Heart right ventricle (tissue), 16 donors: ENCODE data around the gene ZNF425. TPM values are rescaled to one million over a fixed set of nuclear protein-coding genes. Genes with fewer than 3 reads are reported as not detected.

Experiments
- ATAC-seq, 8 donors: fragments of 200-7000 bp; cut with Tn5 transposase; one replicate each; pipeline ENCODE4 v1.9.1; 2020; ENCODE audit warnings: mild to moderate bottlenecking in 8 of 8, moderate library complexity in 8 of 8, moderate number of reproducible peaks in 1 of 8
- DNase-seq, 2 donors: peaks; one replicate each; pipeline ENCODE4 v3.0.0-alpha.2; 2020
- H3K27ac ChIP-seq, 10 donors: fragments of 200-600 bp; sonication (generic) in 2 of 10; one replicate each; pipeline versions ENCODE4 v1.5.0 to v1.8.0; 2020 to 2022; ENCODE audit warnings: mild to moderate bottlenecking in 3 of 10
- H3K27me3 ChIP-seq, 7 donors: fragments of 200-600 bp; one replicate each; pipeline ENCODE4 v1.8.0; 2021 to 2022; ENCODE audit warnings: mild to moderate bottlenecking in 2 of 7
- H3K36me3 ChIP-seq, 9 donors: fragments of 200-600 bp; sonication (generic) in 1 of 9; one replicate each; pipeline versions ENCODE4 v1.5.0 to v1.8.0; 2020 to 2022; ENCODE audit warnings: mild to moderate bottlenecking in 2 of 9
- H3K4me1 ChIP-seq, 9 donors: fragments of 200-600 bp; sonication (generic) in 1 of 9; one replicate each; pipeline versions ENCODE4 v1.5.0 to v1.8.0; 2020 to 2022; ENCODE audit warnings: mild to moderate bottlenecking in 4 of 9
- H3K4me3 ChIP-seq, 10 donors: fragments of 200-600 bp; sonication (generic) in 2 of 10; one replicate each; pipeline versions ENCODE4 v1.5.0 to v1.8.0; 2020 to 2022; ENCODE audit warnings: mild to moderate bottlenecking in 7 of 10, moderate library complexity in 2 of 10
- H3K9me3 ChIP-seq, 11 donors: fragments of 200-600 bp in 10 of 11; sonication (generic) in 2 of 11; one replicate each; pipeline versions ENCODE4 v1.5.0 to v1.8.0; 2013 to 2022; ENCODE audit warnings: mild to moderate bottlenecking in 2 of 11, control low read depth in 1 of 11, moderate library complexity in 1 of 11
- WGBS, 2 donors: extraction: QIAGEN DNeasy Blood & Tissue Kit; methylation state at CpG; one replicate each; pipeline ENCODE4 v1.1.7; 2013; ENCODE audit warnings: inconsistent platforms in 1 of 2; 5-methylcytosine and 5-hydroxymethylcytosine counted together
- intact Hi-C, 10 donors: fragments of 100-400 bp; cut with DNase I; formaldehyde crosslinking; loops; one replicate each; pipeline versions ENCODE4 v1.11.1 to v1.14.2; 2022
- polyA plus RNA-seq, 2 donors: library from polyadenylated mRNA; stranded (reverse); fragments of 200-250 nt; gene quantifications; one replicate each; pipeline ENCODE4 v1.2.3, GENCODE V29; 2013
- total RNA-seq, 10 donors: library from RNA; stranded (reverse); fragmentation: NEBNext Ultra II Directional in 3 of 10; extraction: Animal tissue kit (Norgen Biotek cat#: 25700) in 3 of 10; gene quantifications; one replicate each; pipeline versions ENCODE4 v1.2.1 to v1.2.4, GENCODE V29; 2021 to 2023
- TF ChIP-seq, protein P1 (sequence below), 9 donors: fragments of 200-600 bp; sonication (generic) in 2 of 9; IDR thresholded peaks; one replicate each; pipeline versions ENCODE4 v1.5.0 to v1.8.0; 2021 to 2022; ENCODE audit warnings: antibody characterized with exemption in 9 of 9, mild to moderate bottlenecking in 5 of 9, moderate library complexity in 1 of 9
- donor health status: Arrhythmogenic right ventricular cardiomyopathy.
- donor health status: ischemic (EF 13 %, LVEDD 7.1; RV severe dilation, severe dysfunction).
- donor health status: healthy with polysubstance abuse.
- donor health status: DM: no; HTN: yes; CAD: no.
- donor health status: DM: no; HTN: no; CAD: no.
- donor health status: ischemic (EF 25% LVEDD 6.9; RV normal size, moderate dysfunction).
- donor health status: ischemic (EF 25% LVEDD 5.7; RV mildly dilated, moderate dysfunction).
- donor health status: healthy.
- donor health status: DM: yes; HTN: yes; CAD: no.
- donor health status: Ischemic cardiomyopathy.
- donor health status: ischemic (EF 35%, LVEDD 5.7; RV mildly dilated, moderate dysfunction).
- donor health status: nonischemic (EF 11% LVEDD 7.7; RV severe dilation, severe dysfunction).
- donor health status: DM: yes; HTN: yes; CAD: no.
- donor health status: PGD.
- donor health status: ischemic (EF 29% LVEDD 5.4; RV normal size, mild dysfunction).
- donor health status: nonischemic (EF 23%, LVEDD 6.1; RV moderate dilation, normal function).

Gene ZNF425
- total and polyA plus RNA-seq, 12 donors = 0.28 to 1.2 (median 0.73) TPM

DNA sequence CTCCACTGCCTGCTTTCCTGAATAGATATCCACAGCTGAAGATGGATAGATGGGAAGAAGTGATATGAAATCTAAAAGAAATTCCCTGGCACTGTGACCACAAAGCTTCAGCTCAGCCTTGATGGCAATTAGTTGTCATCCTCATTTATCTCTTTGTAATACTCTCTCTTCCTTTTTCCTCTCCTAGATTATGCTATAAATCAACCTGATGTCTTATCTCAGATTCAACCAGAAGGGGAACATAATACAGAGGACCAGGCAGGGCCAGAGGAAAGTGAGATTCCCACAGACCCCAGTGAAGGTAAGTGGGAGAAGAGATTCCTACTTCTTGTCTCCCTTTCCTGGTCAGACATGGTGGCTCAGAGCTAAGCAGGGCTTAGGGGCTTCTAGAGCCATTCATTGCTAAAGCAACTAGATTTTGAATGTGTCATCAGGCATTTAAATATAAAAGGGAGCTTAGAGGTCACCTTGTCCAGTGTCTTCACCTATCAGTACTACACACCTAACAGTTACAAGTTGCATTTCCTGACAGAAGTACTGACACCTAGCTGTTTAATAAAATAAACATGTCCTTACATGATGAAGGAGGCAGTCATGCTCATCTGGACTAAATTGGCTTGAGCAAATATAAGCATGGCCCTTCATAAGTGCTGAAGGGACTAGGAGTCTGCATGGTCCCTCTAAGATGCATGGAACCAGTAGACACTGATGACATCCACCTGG is 40.7 kb upstream of the ZNF425 start:
- Histone ChIP-seq H3K27ac (no peak overlapping the region), H3K4me3 (no peak overlapping the region), H3K27me3 (no peaks in the 10 kb centered on the region), H3K9me3 (no peaks in the 10 kb centered on the region), H3K36me3 (peaks cover 0 to 100% (median 54%) of the 10 kb centered on the region in 9 donors), H3K4me1 (peaks cover 0 to 1% (median 0%) of the 10 kb centered on the region in 9 donors)
- TF ChIP-seq, protein P1, sequence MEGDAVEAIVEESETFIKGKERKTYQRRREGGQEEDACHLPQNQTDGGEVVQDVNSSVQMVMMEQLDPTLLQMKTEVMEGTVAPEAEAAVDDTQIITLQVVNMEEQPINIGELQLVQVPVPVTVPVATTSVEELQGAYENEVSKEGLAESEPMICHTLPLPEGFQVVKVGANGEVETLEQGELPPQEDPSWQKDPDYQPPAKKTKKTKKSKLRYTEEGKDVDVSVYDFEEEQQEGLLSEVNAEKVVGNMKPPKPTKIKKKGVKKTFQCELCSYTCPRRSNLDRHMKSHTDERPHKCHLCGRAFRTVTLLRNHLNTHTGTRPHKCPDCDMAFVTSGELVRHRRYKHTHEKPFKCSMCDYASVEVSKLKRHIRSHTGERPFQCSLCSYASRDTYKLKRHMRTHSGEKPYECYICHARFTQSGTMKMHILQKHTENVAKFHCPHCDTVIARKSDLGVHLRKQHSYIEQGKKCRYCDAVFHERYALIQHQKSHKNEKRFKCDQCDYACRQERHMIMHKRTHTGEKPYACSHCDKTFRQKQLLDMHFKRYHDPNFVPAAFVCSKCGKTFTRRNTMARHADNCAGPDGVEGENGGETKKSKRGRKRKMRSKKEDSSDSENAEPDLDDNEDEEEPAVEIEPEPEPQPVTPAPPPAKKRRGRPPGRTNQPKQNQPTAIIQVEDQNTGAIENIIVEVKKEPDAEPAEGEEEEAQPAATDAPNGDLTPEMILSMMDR (IDR thresholded peaks at IDR 0.05) = no peak
- DNase-seq (no peak), ATAC-seq (no peak)
- intact Hi-C loops = no loop called here

DNA sequence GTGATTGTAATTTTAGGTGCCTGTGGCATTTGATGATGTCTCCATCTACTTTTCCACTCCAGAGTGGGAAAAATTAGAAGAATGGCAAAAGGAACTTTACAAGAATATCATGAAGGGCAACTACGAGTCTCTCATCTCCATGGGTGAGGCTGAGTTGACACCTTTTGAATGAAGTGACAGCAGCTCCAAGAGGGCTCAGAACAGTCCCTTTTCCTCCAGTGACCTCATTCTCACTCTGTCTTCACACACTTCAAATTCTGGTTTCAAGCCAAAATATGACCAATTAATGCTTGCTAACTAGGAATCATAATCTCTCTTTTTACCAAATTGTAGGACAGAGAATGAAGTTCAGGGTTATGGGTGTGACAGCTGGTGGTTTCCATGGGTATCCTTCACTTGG is 40.0 kb upstream of the ZNF425 start:
- ATAC-seq (no peak), DNase-seq (no peak)
- Histone ChIP-seq H3K27ac (no peak overlapping the region), H3K9me3 (no peaks in the 10 kb centered on the region), H3K4me3 (no peak overlapping the region), H3K27me3 (no peaks in the 10 kb centered on the region), H3K36me3 (peaks cover 0 to 100% (median 53%) of the 10 kb centered on the region in 9 donors), H3K4me1 (peaks cover 0 to 5% (median 0%) of the 10 kb centered on the region in 9 donors)
- TF ChIP-seq, protein P1 (IDR thresholded peaks at IDR 0.05) = no peak
- intact Hi-C loops = no loop called here
- WGBS, 2 donors = 54 to 61% methylated on average over 1 of the region's 1 CpG

DNA sequence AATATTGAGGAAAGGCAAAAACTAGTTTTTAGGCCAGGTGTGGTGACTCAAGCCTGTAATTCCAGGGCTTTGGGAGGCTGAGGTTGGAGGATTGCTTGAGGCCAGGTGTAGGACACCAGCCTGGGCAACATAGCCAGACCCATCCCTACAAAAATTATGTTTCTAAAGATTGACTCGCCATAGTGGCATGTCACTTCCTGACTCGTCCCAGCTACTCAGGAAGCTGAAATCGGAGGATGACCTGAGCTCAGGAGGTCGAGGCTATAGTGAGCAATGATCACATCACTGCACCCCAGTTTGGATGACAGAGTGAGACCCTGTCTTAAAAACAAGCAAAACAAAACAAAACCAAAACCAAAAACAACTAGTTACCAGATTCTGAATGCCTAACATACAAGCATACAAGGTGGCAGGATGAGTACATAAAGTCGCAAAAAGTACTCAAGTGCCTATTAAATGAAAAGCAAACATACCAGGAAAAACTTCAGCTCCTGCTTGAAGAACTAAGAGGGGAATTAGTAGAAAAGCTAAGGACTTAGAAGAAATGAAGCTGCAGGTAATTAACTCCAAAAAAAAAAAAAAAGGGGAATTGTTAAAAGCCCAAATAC is 35.2 kb upstream of the ZNF425 start:
- 61 to 86% methylated on average over 5 of the region's 5 CpGs for WGBS, 2 donors

GRCh38 chr7:149156898-149157297 is 30.8 kb upstream of the ZNF425 start:
- Histone ChIP-seq H3K4me1 (peaks cover 0 to 13% (median 0%) of the 10 kb centered on the region in 9 donors), H3K9me3 (no peaks in the 10 kb centered on the region), H3K27me3 (no peaks in the 10 kb centered on the region), H3K4me3 (no peak overlapping the region), H3K36me3 (peaks cover 0 to 82% (median 10%) of the 10 kb centered on the region in 9 donors), H3K27ac (no peak overlapping the region)
- ATAC-seq (no peak), DNase-seq (no peak)
- TF ChIP-seq, protein P1 (IDR thresholded peaks at IDR 0.05) = no peak
- WGBS, 2 donors = 96 to 98% methylated on average over 6 of the region's 6 CpGs
- intact Hi-C loops = no loop called here

More for the DNA sequence above, 35.2 kb upstream of the ZNF425 start:
- H3K27me3 ChIP-seq = no peaks in the 10 kb centered on the region
- no peaks in the 10 kb centered on the region for H3K9me3 ChIP-seq
- peaks cover 0 to 98% (median 22%) of the 10 kb centered on the region in 9 donors for H3K36me3 ChIP-seq
- intact Hi-C loops = no loop called here
- TF ChIP-seq, protein P1 (IDR thresholded peaks at IDR 0.05) = no peak
- peaks cover 0 to 8% (median 0%) of the 10 kb centered on the region in 9 donors for H3K4me1 ChIP-seq
- H3K27ac ChIP-seq = no peak overlapping the region
- no peak for DNase-seq
- ATAC-seq = no peak
- no peak overlapping the region for H3K4me3 ChIP-seq
